ENCODE measurements around the gene HBS1L.

HBS1L gene

DNA sequence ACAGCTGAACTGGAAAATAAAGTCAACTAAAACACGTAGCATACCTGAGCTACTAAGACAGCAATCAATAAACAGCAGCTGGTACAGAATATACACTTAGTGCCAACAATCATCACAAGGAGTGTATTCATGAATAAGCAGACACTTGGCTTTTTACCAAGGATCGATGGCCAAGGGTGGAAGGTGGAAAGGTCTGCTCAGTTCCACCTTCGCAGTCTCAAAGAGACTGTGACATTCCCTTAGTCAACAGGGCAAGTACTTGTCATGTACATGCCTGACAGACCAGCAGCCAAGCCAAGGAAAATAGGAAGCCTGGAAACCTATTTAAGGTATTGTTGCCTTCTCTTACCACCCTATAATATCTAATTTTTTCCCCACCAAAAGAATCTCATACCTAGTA is 21.4 kb downstream of the HBS1L start:
- DNase-seq = no peak

DNA sequence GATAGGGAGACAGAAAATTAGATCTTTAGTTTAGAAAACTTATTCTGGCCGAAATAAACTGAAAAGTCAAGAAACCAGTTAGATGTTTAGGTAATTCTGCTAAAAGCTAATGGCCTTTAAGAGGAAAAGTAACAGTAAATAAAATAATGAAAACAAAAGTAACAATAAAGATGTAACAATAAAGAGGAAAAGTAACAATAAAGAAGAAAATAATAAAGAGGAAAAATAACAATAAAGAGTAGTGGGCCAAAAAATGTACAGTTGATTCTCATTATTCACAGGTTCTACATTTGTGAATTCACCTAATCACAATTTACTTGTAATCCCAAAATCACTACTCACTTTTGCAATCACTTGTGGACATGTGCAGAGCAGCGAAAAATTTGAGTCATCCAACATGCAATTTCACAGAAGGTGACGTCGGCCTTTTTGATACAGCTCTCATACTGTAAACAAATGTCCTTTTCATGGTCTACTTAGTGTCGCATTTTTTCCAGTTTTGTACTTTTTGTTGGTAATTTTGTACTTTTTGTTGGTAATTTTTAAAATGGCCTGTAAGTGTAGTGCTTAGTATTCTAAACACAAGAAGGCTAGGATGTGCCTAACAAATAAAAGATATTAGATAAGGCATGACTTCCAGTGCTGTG is 24.0 kb downstream of the HBS1L start:
- DNase-seq = no peak

DNA sequence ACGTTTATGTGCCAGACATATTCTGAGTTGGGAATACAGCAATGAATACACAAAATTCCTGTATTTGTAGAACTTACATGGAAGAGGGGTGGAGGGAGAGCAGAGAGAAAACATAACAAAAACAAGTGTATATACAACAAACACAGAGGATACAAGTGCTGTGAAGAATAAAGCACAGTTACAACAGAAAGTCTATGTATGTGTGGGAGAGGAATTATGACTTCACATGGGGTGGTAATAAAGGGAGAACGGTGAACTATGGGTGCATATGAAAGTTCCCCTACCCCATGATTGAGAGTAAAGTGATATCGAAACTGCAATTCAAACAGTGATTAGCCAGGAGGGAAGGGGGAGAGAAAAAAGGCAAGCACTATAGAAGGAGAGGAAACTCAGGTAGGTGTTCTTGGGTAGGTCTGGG is 24.6 kb downstream of the HBS1L start:
- DNase-seq = no peak

DNA sequence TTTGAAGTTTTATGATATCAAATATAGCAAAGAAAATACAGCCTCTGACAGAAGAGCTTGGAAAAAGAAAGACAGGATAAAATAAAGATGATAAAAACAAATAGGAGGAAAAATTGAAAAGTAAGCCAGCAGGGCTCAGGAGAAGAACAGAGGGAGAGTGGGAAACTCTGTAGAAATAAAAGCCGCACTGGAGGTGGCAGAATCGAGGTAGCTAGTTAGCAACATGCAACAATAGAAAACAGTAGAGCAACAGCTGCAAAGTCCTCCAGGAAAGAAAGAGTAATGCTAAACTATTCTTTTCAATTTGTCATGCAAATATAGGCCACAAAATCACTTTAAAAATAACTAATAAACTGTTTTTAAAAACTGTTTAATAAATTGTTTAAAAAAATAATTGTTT is 28.8 kb downstream of the HBS1L start:
- DNase-seq = no peak

DNA sequence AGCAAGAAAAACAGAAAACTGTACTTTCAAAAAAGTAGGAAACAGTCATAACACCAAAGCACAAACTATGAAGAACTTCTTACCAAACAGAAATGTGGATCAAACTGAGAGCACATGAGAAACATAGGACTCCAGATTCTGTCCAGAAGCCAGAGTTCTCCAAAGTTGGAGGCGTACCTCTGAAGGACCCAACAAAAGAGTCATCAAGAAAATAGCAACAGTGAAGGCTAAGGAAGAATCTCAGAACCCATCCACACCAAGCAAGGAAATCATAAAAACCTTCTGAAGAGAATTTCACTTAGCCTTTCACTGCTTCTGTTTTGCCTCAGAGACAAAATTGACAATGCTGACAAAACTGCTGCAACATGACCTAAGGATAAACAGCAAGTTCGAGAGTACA is 29.4 kb downstream of the HBS1L start:
- DNase-seq = no peak

DNA sequence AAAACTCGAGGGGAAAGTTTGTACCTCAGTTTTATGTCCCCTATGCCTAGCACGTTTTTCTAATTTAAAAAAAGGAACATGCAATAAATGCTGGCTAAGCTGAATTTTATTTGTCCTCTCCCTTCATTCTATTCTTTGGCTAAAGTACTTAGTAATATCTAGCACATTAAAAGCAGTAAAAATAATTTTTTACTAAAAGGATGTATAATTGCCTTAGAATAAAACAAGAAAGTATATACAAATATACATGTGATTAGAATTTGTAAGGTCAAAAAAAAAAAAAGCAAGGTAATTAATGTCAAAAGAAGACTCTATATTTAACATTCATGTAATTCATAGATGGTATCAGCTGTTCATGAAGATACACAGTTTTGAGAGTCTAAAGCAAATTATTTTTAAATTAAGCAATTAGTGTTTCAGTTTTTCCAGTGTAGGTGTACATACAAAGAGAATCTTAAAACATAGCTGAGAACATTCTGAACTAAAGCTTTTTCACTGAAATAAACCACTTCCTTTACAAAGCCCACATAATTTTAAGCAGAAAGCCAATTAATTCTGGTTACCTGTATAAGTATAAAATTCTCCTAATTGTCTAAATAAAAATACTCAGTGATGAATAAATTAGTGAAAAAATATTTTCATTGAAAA is 32.4 kb downstream of the HBS1L start:
- DNase-seq = no peak

DNA sequence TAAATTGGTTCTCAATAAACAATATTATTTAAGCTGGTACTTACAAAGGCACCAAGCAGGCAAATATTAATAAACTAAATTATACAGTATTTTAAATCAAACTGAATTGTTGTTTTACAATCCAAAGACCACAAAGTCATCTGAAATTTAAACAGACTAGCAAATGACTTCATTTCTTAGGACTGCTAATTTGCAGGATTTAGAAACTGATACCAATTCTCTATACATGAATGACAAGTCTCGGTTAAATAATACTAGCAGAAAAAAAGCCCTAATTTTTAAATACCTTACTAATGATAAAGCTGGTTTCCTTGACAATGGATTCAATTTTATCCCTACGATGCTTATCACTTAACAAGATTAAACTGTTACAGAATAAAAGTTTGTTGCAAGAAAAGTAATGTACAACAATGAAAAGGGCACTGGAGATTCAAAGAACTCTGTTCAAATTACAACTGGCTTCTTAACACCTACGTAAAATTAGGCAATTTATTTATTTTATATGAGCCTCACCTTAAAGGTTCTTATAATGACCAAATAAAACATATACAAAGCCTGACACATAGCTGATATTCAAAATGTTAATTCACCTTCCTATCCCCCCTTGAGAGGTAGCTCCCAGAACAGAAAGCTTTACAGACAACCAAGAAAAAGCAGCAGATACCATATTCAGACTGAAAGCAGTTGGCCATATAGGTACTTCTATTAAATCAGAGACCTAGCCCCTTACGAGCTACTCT is 33.1 kb downstream of the HBS1L start:
- no peak for DNase-seq

DNA sequence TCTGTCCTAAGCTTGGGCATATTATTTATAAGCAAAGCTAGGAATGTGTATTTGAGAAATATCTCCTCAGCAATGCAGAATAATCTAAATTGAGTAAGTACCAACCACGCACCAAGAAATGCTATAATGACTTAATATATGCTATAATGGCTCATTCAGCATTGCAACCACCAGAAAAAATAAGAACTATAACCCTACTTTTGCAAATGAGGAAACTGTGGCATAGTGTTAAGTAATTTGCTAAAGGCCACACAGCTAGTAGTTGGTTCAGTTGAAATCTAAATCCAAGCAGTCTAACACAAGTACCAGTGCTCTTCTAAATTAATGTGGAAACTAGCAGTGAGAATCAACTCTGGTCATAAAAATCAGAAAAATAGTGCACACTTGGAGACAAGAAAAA is 35.7 kb downstream of the HBS1L start:
- no peak for DNase-seq

DNA sequence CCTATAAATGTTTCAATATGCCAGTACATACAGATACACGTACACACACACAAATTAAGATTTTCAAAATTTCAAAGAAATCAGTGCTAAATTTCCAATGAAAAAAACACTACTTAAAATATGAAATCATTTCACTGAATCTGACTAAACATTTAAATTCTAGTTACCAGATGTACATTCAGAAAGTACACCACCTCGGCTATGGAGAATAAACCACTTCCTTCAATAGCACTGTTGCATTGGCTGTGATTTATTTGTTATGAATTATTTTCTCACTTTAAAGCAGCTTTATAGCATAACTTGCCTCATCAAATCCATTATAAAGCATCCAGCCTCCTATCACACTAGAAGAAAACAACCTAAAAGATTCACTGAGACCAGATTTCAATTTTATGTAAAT is 36.6 kb downstream of the HBS1L start:
- no peak for DNase-seq

DNA sequence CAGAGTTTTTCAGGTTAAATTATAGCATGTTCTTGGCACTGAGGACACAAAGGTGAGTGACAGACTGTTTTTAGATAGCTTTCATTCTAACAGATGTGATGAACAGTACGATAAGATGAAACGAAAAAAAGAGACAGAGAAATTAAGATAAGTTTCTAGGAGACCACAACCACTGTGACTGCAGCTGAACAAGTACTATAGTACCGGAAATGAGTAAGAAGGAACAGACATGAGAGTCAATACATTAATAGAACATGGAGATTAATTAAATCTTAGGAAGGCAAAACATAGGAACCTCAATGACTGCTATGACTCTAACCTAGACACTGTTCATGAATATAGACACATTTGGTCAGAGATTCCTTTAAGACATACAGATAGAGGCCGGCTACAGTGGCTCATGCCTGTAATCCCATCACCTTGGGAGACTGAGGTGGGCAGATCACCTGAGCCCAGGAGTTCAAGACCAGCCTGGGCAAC is 40.2 kb downstream of the HBS1L start:
- no peak for DNase-seq

DNA sequence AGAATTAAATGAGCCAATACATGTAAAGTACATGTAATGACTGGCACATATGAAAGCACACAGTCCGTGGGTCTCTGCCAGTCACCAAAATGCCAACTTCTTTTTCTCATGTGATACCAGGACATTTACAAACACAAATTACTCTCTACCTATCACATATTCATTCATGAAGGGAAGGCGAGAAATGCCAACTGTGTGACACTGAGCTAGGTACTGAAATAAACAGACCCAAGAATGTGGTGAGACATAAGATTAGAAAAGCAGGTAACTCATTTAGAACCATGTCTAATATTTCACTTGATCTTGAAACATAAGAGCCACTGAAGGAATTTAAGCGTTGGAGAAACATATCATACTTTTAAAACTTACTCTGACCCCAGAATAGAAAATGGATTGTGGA is 41.4 kb downstream of the HBS1L start:
- no peak for DNase-seq

DNA sequence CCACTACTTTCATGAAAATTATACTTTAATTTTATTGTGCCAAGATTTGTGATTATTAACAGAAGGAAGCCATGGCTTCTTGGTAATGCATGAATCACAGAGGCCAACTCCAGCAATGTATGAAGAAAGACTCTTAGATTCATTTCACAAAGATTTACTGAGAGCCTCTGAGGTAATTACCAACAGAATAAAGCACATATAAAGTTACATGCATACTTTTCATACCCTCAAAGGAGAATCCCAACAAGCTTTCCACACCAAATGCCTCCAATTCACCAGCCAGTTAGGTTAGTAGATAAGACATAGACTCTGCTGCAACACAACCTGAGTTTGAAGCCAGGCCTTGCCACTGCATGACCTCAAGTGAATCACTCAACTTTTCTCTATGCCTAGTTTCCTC is 41.9 kb downstream of the HBS1L start:
- DNase-seq = no peak

DNA sequence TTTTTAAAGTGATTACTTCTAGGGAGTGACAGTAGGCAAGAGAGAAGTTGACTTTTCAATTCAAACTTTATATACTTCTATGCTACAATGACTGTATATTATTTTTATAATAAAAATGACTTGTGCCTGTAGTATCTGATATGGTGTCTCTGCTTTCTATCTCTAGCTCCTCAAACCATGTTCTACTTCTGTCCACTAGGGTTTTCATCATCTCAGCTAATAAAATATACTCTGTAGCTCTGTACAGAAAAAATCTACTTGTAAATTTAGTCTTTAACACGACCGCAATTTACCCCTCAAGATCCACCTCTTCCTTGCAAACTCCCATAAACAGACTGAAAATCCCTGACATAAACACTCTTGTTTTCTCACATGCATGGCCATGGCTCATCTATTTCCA is 42.3 kb downstream of the HBS1L start:
- no peak for DNase-seq

DNA sequence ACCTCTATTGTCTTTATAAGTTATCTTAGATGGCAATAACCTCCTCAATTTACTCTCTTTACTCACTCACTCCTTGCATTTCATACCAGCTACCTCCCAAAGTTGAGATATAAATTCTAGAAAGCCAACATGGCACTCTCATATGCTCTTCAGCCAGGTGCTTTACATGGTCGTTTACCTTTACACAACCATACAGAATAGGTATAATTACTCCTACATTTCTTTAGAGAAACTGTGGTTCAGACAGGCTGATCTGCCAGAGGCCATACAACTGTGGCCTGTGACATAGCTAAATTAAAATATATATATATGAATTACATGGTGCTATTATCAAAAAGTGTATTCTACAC is 45.7 kb downstream of the HBS1L start:
- DNase-seq = no peak

DNA sequence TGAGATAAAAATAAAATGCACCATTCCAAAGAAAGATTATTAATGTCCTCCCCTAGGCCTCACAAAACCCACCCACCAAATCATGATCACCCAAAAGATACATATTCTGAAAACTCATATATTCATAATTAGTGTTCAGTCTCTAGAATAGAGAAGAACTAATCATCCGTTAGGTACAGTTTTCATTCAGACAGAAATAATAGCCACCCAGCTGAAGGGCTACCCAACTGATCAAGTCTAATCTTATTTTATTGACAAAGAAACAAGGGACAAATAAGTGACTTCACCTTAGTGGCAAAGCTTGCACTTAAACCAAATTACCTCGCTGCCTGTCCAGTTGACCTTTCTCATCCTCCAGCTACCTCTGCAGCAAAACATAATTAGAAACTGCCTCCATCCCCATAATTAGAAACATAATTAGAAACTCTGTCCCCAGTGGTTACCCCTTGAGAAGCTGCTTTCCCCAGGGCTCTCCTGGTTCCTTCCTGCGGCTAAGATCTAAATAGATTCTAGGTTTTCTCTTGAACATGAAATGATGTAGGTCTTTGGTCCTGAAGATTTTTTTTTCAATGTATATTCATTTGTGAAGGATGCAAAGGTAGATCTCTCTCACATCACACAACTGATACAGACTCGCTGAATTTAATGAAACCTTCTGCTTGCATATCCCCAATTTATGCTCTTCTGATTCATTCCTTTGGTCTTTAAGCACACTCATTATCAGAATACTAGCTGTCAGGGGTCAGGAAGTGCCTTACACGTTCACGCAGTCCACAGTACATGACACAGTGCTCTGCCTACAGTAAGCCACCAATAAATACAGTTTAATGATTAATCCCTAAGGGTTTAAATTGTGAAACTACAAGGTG is 46.3 kb downstream of the HBS1L start:
- DNase-seq = no peak

DNA sequence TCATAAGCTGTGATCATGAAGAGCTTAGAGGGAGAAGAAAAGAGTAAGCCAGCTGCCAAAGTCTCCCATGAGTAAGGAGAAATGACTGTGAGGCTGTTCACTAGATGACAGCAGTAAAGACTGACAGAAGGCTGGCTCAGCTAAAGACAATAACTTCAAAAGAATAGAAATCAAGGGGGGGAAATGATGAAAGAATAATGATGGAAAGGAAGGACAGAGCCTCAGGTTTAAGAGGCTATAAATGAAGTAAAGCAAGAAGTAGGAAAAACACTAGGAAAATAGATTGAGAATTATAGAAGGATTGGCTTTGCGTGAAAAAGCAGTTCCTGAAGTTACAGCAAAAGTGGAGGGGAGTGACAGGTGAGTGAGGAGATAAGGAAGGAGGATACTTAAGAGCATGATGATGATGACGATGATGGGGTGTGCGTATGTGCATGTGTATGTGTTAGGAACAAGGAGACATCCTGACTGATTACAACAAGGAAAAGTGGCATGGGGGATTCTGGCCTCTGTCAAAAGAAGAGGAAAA is 48.2 kb downstream of the HBS1L start:
- DNase-seq = no peak

DNA sequence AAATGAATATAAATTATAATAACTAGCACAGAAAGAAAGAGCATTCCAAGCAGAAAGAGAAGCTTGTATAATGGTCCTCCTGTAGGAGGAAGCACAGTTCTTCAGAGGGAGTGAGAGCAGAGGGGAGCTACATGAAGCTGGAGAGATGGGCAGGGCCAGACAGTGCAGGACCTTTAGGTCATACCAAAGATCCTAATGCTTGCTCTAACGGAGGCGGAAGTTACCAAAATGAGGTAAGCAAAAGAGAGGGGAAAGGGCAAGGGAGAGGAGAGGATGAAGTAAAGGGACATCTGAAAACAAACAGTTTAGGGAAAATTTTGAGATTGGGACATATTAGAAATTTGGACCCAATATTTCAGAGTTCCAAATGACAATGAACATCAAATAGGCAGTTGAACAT is 50.2 kb downstream of the HBS1L start:
- no peak for DNase-seq

DNA sequence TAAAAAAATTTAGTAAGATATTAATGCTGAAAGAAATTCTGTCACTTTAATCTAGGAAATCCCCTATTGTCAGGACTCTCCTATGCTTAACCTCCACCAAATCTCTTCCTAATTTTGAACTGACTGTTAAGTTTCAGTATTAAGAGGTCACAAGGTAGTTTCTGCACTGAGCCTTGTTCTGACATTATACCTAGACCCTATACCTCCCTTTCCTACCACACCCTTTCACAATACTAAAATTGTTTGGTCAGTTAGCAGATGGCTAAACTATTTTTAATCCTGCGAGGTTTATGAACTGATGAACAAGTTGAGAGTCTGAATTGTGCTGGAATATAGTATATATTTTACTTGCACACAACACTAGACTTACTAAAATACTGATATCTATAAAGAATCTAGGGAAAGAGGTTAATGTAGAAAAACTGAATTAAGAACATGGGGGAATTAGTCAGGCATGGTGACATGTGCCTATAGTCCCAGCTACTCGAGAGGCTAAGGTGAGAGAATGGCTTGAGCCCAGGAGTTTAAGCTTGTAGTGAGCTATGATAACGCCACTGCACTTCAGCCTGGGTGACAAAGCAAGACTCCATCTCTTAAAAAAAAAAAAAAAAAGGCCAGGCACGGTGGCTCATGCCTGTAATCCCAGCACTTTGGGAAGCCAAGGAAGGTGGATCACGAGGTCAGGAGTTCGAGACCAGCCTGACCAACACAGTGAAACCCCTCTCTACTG is 51.5 kb downstream of the HBS1L start:
- DNase-seq = no peak

DNA sequence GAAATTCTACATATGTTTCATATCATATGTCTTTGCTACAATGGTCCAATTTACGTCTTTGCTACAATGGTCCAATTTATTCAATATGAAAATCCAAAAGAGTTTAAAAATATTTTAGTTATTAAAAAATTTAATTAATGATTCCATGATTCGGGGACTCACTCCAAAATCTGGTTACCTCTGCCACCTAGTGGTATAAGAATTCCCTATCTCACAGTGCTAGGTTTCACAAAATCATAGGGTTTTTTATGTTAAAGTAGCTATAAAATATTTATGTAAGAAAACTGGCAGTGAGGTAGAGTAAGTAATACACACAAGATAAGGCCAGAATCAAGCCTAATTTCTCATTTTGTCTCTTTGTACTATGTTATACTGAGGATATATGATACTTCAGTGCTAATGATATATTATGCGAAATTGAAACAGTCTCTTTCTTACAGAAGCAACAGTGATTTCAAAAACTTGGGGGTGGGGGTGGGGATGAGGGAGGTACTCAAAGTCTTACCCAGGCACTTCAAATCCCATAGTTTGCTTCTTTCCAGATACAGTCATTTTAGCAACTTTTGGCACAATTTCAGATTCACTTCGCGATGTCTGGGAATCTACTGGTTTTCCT is 52.3 kb downstream of the HBS1L start:
- no peak for DNase-seq

DNA sequence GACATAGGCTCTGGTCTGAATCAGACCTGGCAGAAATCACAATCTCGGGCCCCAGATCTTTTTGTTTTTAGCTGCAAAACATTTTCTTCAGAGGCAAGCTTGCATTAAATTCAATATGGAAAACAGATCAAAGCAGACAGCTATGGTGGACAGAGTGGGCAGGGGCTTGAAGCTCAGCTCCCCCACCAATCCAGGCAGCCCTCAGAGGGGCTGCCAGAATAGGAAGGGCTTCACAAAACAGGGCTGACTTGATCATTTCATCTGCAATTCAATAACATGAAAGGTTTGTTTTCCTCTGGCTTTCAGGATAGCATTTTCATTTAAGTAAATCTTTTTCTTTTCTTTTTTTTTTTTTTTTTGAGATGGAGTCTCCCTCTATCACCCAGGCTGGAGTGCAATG is 55.5 kb downstream of the HBS1L start:
- no peak for DNase-seq

DNA sequence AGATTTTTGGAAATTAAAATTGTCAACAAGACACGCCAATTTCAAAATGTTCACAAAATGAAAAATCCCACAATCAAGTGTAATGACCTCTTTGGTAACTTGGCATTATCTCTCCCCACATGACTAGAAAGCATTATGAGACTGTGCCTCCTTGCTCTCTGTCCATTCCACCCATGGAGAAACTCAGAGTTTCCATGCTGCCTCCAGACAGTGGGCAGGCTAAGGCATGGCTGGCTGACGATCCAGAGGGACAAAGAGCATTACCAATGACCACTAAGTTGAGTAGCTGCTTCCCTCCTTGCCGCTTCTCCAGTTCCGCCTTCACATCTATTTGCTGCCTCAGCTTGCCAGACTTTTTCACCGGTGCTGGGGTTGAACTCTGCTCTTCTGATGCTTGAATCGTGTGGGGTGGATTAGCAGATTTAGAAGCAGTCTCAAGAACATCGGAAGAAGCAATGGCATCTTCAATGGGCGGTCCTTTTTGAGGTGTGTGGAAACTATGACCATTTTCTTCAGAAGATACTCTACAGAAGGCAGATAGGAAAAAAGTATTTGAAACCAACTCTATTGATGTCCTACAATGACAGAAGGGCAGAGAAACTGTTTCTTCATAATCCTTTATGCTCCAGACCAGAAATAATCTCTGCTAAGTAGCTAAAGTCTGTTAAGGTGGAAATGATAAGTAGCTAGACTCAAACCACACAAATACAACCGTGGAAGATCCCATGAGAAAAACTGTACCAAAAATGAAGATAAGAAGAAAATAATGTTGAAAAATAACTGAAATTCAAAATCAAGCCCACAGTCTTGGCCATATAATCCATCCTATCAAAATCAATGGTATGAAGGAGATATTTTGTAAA is 57.3 kb downstream of the HBS1L start:
- DNase-seq = no peak
